T-helper 1 cell treated with Interleukin-12 subunit alpha and Interleukin-12 subunit beta and Interleukin-4 antibody, amounts not matched to agents 30 μg/mL and 1 μg/mL, for 36 hours (primary cell): Measurements from ENCODE around the gene SNX30.

ENCODE experiments used
- H3K27ac Mint-ChIP-seq: one replicate; pipeline ENCODE4 v1.8.0; 2021; ENCODE audit warnings: mild to moderate bottlenecking, mixed read lengths
- H3K27me3 Mint-ChIP-seq: one replicate; pipeline ENCODE4 v1.8.0; 2021; ENCODE audit warnings: low read depth, mixed read lengths
- H3K36me3 Mint-ChIP-seq: one replicate; pipeline ENCODE4 v1.8.0; 2021; ENCODE audit warnings: low read depth, mixed read lengths
- H3K4me1 Mint-ChIP-seq: one replicate; pipeline ENCODE4 v1.8.0; 2021; ENCODE audit warnings: low read depth, mixed read lengths
- H3K4me3 Mint-ChIP-seq: one replicate; pipeline ENCODE4 v1.8.0; 2021; ENCODE audit warnings: mild to moderate bottlenecking, moderate library complexity, mixed read lengths
- H3K9me3 Mint-ChIP-seq: one replicate; pipeline ENCODE4 v1.8.0; 2021; ENCODE audit warnings: mixed read lengths

SNX30 gene

DNA sequence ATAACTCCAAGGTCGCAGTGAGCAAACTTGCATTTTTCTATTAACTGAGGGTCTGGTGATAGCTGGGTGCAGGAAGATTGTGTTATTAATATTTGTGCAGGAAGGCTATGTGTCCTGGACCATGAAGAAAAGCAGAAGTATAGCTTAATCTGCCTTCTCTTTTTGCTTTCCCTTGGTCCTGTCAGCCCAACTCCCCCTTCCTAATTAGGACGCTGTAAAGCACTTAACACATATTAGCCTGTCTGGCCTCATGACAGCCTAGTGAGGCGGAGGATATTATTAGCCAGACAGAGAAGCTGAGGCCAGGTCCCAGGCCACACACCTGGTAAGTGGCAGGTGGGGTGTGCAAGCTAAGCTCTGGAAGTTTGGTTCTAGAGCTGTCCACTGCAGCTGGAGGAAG, 110.6 kb downstream of the SNX30 start:
- H3K36me3 Mint-ChIP-seq, result peaks cover 3% of the 10 kb centered on the region
- H3K4me1 Mint-ChIP-seq, result peaks cover 7% of the 10 kb centered on the region
- H3K4me3 Mint-ChIP-seq, result no peak overlapping the region
- no peaks in the 10 kb centered on the region for H3K9me3 Mint-ChIP-seq
- H3K27ac Mint-ChIP-seq, result no peak overlapping the region
- H3K27me3 Mint-ChIP-seq, result no peaks in the 10 kb centered on the region

DNA sequence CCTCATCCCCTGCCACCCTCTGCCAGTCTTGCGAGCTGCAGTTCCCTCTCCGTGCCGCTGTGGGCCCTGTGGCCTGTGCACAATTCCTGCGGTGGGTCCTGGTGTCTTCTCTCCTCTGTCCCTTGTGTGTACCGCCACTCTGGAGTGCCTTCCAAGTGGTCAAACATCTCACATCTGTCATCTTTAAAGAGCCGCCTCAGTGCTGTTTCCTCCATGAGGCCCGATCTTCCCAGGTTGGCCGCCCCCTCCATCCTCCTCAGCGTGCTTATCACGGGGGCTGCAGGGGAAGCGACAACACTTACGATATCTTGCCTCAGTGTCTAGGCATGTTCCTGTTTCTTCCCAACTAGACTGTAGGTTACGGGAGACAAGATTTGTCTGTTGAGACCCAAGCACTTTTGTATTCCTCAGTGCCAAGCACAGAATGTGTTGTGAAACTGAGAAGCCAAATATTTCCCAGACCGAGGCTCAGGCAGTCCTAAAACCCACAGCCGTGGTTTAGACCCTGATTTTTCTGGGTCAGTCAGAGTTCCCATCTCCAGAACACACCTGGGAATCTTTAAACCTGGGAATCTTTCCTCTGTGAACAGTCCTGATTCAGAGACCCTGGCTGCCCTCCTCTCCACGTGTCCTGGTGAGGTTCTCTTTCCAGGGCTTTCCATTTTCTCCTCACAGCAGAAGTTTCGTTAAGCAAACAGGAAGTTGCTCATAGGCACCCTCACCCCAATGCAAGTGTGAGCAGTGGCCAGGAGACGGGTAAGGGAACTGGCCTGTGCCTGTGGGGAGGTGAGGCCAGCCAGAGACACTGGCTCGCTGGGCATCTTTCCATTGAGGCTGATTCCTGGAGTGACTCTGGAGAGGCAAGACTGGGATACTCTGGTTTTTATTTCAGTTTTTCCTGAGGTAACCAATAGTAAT, 111.3 kb downstream of the SNX30 start:
- Mint-ChIP-seq H3K36me3 (peaks cover 3% of the 10 kb centered on the region), H3K4me3 (no peak overlapping the region), H3K27ac (no peak overlapping the region), H3K9me3 (no peaks in the 10 kb centered on the region), H3K4me1 (peaks cover 7% of the 10 kb centered on the region), H3K27me3 (no peaks in the 10 kb centered on the region)

DNA sequence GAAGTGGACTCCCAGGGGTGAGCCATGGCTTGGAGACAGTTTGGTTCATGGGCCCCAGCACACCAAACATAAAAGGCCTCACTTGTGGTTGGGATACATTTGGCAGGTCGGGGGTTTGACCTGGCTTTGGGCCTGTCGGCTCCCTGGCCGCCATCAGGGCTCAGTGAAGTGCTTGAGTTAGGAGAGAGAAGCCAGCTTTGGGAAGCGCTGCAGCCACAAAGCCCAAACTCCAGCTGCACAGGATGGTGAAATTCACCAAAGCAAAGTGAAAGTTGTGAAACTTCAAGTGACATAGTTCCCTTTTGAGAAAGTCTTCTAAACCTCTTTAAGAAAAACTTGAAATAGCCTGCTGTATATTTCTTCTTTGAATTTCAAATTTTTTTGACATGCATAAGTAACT, 112.7 kb downstream of the SNX30 start:
- no peak overlapping the region for H3K4me3 Mint-ChIP-seq
- H3K27ac Mint-ChIP-seq, result no peak overlapping the region
- H3K4me1 Mint-ChIP-seq, result peaks cover 7% of the 10 kb centered on the region
- H3K9me3 Mint-ChIP-seq, result no peaks in the 10 kb centered on the region
- peaks cover 6% of the 10 kb centered on the region for H3K36me3 Mint-ChIP-seq
- H3K27me3 Mint-ChIP-seq, result no peaks in the 10 kb centered on the region

DNA sequence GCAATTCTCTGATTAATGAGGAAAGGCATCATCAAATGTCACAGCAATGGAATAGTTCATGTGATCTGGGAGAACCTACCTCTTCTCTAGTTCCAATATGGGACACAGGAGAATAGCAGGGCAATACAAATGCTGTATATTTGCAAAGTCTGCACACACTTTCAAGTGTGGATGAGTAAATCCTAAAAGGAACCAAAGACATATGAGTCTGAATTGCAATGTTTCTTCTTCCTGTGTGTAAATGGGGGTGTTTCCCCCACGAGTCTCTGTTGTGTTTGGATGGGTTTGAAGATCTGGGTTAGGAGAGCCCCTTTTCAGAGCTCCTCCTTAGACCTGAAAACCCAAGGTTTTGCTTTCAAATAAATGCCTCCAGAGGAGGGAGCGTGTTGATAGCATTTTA, 113.2 kb downstream of the SNX30 start:
- no peak overlapping the region for H3K4me3 Mint-ChIP-seq
- no peaks in the 10 kb centered on the region for H3K9me3 Mint-ChIP-seq
- no peak overlapping the region for H3K27ac Mint-ChIP-seq
- H3K36me3 Mint-ChIP-seq, result peaks cover 6% of the 10 kb centered on the region
- peaks cover 7% of the 10 kb centered on the region for H3K4me1 Mint-ChIP-seq
- no peaks in the 10 kb centered on the region for H3K27me3 Mint-ChIP-seq

DNA sequence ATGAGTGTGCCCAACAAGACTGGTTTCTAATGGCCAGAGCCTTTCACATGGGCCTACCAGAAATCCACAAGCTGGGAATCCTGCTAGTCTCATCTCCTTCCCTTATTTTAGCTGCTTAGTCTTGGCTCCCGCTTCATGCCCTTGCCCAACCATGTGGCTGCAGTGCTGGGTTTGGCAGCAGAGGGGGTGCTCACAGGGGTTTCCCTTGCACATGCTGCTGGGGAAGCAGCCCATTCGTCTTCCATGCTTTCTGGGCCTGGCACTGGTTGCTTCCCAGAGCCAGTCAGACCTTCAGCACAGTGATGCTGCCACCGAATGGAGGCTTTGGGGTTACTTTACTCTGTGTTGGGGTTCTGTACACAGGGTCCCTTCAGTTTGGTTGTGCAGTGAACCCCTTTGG, 113.8 kb downstream of the SNX30 start:
- Mint-ChIP-seq H3K27me3 (no peaks in the 10 kb centered on the region), H3K4me3 (no peak overlapping the region), H3K9me3 (no peaks in the 10 kb centered on the region), H3K4me1 (peaks cover 9% of the 10 kb centered on the region), H3K27ac (no peak overlapping the region), H3K36me3 (peaks cover 9% of the 10 kb centered on the region)

DNA sequence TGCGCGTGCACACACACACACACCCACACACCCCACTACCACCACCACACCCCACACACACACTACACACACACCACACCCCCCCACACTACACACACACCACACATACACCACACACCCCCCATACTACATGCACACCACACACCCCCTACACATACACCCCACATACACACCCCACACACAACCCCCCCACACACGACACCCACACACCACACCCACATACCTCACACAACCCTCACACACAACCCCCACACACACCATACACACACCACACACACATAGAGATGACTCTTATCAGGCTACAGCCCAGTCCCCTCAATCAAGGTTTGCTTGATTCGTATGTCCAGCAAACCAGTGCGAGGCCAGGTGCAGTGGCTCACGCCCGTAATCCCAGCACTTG, 114.4 kb downstream of the SNX30 start:
- H3K9me3 Mint-ChIP-seq, result no peaks in the 10 kb centered on the region
- no peak overlapping the region for H3K4me3 Mint-ChIP-seq
- H3K4me1 Mint-ChIP-seq, result peaks cover 9% of the 10 kb centered on the region
- H3K36me3 Mint-ChIP-seq, result peaks cover 9% of the 10 kb centered on the region
- H3K27me3 Mint-ChIP-seq, result no peaks in the 10 kb centered on the region
- H3K27ac Mint-ChIP-seq, result no peak overlapping the region

DNA sequence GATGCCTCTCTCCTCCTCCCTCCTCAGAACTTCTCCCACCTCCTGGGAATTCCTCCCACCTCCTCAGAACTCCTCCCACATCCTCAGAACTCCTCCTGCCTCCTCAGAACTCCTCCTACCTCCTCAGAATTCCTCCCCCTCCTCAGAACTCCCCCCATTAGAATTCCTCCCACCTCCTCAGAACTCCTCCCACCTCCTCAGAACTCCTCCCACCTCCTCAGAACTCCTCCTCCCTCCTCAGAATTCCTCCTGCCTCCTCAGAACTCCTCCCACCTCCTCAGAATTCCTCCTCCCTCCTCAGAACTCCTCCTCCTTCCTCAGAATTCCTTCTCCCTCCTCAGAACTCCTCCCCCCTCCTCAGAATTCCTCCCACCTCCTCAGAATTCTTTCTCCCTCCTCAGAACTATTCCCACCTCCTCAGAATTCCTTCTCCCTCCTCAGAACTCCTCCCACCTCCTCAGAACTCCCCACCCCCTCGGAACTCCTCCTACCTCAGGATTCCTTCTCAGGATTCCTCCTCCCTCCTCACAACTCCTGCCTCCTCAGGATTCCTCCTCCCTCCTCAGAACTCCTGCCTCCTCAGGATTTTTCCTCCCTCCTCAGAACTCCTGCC, 116.2 kb downstream of the SNX30 start:
- Mint-ChIP-seq H3K27ac (no peak overlapping the region), H3K9me3 (no peaks in the 10 kb centered on the region), H3K36me3 (peaks cover 9% of the 10 kb centered on the region), H3K27me3 (no peaks in the 10 kb centered on the region), H3K4me3 (no peak overlapping the region), H3K4me1 (peaks cover 9% of the 10 kb centered on the region)

DNA sequence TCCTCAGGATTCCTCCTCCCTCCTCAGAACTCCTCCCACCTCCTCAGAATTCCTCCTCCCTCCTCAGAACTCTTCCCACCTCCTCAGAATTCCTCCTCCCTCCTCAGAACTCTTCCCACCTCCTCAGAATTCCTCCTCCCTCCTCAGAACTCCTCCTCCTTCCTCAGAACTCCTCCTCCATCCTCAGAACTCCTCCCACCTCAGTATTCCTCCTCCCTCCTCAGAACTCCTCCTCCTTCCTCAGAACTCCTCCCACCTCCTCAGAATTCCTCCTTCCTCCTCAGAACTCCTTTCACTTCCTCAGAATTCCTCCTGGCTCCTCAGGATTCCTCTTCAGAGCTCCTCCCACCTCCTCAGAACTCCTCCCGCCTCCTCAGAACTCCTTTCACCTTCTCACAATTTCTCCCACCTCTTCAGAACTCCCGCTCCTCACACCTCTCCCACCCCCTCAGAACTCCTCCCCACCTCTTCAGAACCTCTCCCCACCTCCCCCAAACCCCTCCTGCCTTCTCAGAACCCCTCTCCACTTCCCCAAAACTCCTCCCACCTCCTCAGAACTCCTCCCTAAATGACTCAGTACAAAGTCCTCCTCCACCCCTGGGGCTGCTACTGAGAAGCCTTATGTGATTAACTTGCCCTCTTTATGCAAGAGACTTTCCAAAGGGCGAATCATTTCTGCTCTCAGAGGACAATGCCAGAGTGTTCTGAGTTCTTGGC, 116.9 kb downstream of the SNX30 start:
- peaks cover 9% of the 10 kb centered on the region for H3K4me1 Mint-ChIP-seq
- H3K27me3 Mint-ChIP-seq, result no peaks in the 10 kb centered on the region
- peaks cover 9% of the 10 kb centered on the region for H3K36me3 Mint-ChIP-seq
- H3K27ac Mint-ChIP-seq, result no peak overlapping the region
- no peak overlapping the region for H3K4me3 Mint-ChIP-seq
- H3K9me3 Mint-ChIP-seq, result no peaks in the 10 kb centered on the region

DNA sequence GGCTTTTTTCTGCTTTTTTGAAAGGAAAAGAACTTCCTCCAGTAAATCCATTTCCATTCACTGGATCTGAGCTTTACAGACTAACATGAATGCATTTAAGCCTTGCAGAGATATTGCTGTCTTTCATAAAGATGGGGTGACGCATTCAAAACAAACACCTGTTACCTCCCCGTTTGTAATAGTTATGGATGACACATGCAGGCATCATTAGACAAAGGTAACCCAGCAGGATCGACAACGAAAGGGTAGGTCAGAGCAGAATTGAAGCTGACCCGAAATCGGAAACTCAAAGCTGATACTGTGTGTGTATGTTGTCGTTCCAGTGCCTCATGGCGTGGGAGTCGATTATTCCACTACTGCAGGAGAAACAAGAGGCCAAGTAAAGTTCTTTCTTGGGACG, 117.9 kb downstream of the SNX30 start:
- no peak overlapping the region for H3K27ac Mint-ChIP-seq
- no peaks in the 10 kb centered on the region for H3K9me3 Mint-ChIP-seq
- no peaks in the 10 kb centered on the region for H3K27me3 Mint-ChIP-seq
- no peak overlapping the region for H3K4me3 Mint-ChIP-seq
- peaks cover 9% of the 10 kb centered on the region for H3K36me3 Mint-ChIP-seq
- peaks cover 8% of the 10 kb centered on the region for H3K4me1 Mint-ChIP-seq

DNA sequence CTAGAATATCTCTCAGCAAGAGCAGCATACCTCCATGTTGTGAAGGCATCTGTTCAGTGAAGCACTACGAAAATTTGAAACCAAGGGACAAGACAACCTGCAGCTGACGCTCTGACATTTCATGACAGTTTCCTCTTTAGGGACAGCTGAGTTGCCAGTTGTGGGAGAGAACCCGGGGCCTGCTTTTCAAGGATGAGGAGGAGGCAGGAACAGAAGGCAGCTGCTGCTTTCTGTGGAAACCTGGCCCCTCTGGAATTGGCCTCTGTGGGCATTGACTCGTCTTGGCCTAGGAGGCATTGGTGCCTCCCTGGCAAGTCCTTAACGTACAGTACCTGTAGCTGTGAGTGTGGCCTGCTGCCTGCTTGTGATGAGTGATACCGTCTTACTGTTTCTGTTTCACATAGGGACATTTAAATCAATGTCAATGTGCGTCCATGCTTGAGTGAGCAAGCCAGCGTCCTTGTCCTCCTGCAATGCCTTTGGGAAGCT, 118.5 kb downstream of the SNX30 start:
- peaks cover 9% of the 10 kb centered on the region for H3K36me3 Mint-ChIP-seq
- no peak overlapping the region for H3K4me3 Mint-ChIP-seq
- no peak overlapping the region for H3K27ac Mint-ChIP-seq
- H3K4me1 Mint-ChIP-seq, result peaks cover 2% of the 10 kb centered on the region
- no peaks in the 10 kb centered on the region for H3K27me3 Mint-ChIP-seq
- H3K9me3 Mint-ChIP-seq, result no peaks in the 10 kb centered on the region

DNA sequence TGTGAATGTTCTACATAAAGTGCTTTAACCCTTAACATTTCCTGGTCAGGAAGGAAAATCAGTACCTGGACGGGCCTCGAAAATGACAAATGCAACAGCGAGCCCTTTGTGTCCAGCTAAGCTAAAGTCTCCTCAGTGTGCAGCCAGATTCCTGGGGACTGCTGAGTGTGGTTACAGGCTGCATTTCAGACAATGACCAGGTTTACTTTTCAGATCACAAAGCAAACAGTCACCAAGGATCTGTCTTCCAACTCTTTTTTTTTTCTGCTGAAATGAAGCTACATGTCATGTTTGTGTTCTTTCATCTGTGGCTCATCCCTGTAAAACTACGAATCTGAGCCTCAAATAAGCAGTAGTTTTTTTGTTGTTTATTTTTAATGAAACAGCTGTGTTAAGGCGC, 119.4 kb downstream of the SNX30 start:
- peaks cover 2% of the 10 kb centered on the region for H3K4me1 Mint-ChIP-seq
- H3K9me3 Mint-ChIP-seq, result no peaks in the 10 kb centered on the region
- peaks cover 9% of the 10 kb centered on the region for H3K36me3 Mint-ChIP-seq
- no peak overlapping the region for H3K4me3 Mint-ChIP-seq
- H3K27me3 Mint-ChIP-seq, result no peaks in the 10 kb centered on the region
- no peak overlapping the region for H3K27ac Mint-ChIP-seq

DNA sequence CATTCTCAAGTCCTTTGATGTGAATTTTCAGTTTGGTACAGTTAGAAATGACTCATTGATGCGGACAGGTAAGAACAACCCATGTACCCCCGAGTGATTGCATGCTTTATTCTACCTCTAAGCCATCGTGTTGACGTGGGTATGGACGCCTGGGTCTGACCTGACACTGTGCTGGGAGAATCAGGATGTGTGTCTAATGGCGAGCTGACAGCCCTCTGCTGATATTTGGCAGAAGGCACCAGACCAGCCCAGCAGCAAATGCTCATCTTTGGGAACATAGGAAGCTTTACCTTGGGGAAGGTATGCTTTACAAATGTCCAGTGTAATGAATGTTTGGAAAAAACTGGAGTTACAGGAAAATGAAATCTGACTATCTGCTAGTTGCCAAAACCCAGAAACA, 120.0 kb downstream of the SNX30 start:
- no peaks in the 10 kb centered on the region for H3K27me3 Mint-ChIP-seq
- peaks cover 2% of the 10 kb centered on the region for H3K4me1 Mint-ChIP-seq
- no peak overlapping the region for H3K4me3 Mint-ChIP-seq
- no peak overlapping the region for H3K27ac Mint-ChIP-seq
- H3K9me3 Mint-ChIP-seq, result no peaks in the 10 kb centered on the region
- peaks cover 12% of the 10 kb centered on the region for H3K36me3 Mint-ChIP-seq

DNA sequence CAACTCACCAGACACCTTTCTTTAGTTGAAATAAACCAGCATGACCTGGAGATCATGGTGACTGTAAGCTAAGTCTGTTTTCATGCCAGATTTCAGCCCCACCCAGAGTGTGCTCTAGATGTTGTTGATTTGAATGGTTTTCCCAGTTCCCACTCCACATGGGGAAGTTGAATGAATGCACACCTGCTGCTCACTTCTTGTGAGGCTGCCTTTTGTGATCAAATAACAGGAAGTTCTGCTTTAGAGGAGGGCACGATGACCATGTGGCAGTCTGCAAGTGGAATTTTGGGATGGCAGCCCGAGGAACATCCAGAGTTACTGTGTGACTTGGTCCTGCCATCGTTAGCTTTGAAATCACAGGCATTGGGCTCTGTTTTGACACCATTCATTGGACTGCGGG, 121.5 kb downstream of the SNX30 start:
- no peaks in the 10 kb centered on the region for H3K27me3 Mint-ChIP-seq
- no peak overlapping the region for H3K27ac Mint-ChIP-seq
- no peaks in the 10 kb centered on the region for H3K9me3 Mint-ChIP-seq
- H3K4me3 Mint-ChIP-seq, result no peak overlapping the region
- H3K4me1 Mint-ChIP-seq, result peaks cover 2% of the 10 kb centered on the region
- H3K36me3 Mint-ChIP-seq, result peaks cover 9% of the 10 kb centered on the region

DNA sequence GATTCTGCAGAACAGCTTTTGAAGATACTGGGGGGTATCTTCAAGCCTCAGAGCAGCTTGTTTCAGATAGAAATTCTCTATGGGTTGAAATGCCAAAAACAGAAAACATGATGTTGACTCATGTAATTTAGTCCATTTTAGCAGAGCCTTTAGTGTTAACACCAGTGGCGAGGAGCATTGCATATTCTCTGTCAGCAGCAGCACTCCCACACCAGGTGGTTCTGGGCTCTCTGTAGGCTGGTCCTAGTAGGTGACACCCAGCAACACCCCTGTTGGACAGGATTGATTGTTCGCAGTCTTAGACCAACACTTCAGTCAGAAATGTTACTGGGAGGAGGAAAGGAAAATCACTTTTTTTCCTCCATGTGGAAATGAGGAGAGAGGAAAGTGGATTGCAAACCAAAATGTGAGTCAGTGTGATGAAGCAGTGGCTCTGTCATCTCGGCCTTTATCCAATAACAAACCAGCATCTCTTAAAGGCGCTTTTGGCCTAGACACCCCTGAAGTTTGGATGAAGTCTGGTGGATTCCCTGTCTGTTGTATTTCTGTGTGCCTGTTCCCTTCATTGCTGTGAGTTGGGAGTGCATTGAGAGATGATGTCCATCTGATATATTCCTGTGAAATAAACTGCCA, 123.3 kb downstream of the SNX30 start:
- Mint-ChIP-seq H3K4me1 (peaks cover 2% of the 10 kb centered on the region), H3K4me3 (no peak overlapping the region), H3K36me3 (peaks cover 6% of the 10 kb centered on the region), H3K27ac (no peak overlapping the region), H3K9me3 (no peaks in the 10 kb centered on the region), H3K27me3 (no peaks in the 10 kb centered on the region)
